GM18873 (cell line): Measurements from ENCODE around the gene ARF1.

Experiments
- ATAC-seq: cut with Tn5 transposase; IDR thresholded peaks from one replicate; pipeline ENCODE4 v1.9.1; 2021; ENCODE audit warnings: mild to moderate bottlenecking, moderate library complexity, moderate number of reproducible peaks; ENCODE audit not compliant: unreplicated experiment, low FRiP score

ARF1 gene

DNA sequence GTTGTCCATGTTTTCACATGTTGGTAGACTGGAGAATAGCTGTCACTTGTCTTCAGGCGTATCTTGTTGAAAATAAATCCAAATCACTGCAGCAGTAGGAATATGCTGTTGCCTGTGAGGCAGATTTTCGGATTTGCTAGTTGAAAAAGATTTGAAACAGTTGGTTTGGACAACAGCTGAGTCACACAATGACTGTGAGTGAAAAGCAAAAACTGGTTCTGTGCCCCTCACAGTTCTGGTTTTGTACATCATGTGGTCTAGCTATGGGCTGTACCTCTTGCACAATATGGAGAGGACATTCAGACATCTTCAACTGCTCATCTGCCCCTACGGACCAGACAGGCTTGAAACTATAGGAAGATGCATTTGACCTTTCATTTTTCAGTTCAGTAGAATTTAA is 1.8 kb downstream of the ARF1 start:
- no peak for ATAC-seq

DNA sequence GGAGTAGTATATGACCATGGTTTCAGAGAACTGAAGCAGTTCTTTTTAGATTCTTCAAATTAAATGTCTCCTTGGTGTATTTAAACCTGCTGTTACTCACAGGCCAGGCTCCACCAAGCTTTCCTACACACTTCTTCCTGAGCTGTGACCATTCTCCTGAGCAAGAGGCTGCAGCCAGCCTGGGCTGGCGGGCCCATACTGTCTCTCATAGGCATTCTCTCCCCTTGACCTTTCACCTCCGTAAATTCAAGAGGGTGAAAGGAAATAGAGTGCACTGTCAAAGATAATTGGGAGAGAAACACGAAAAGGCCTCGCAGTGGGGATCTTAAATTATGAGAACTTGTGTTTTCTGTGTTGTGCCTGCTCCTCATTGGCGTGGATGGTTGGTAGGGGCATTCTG is 2.3 kb downstream of the ARF1 start:
- no peak for ATAC-seq

DNA sequence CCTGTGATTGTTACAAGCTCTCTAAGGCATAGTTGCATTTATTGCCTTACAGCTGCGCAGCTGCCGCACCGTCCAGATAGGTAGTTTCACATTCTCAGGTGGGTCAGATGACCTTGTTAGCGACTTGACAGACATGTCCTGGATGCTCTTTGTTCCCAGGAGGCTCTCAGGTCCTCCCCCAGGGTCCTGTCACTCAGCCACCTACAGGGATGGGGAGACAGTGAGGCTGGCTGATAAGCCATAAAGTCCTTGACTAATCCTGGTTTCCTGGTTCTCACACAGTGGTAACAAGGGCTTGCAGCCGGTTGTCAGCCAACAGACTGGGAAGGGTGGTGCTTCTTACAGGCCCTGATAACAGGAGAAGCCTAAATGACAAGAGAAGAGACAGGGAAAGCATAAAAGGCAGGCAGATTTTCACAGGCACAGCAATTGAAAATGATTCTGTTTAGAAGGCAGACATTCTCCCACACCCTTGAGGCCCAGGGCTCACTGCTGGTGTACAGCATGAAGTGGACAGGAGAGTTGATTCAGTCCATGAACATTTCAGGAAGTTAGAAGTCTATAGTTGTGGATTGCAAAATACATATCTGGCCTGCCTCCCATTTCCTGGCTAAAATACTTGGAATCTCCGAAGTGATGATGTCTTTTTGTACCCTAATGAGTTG is 2.9 kb downstream of the ARF1 start:
- ATAC-seq: no peak

DNA sequence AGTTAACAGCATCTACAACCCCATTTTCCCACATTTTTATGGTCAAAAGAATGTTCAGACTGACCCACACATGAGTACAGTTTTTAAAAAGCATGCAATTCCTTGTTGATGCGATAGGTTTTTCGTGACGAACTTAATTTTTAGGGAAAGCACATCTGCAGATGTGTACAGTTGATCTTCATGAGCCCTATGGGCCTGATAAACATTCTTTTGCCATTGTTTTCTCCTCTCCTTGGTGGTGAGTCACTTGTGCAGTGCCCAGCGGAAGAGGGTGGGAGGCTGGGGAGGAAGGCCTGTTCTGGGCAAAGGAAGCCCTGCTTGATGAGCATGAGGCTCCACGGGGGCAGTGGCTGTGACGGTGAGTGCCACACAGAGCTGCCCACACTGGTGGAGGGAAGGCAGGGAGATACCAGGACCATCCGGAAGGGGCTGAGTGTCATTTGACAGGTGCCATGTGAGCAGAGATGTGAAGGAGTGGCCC is 5.3 kb downstream of the ARF1 start:
- no peak for ATAC-seq

DNA sequence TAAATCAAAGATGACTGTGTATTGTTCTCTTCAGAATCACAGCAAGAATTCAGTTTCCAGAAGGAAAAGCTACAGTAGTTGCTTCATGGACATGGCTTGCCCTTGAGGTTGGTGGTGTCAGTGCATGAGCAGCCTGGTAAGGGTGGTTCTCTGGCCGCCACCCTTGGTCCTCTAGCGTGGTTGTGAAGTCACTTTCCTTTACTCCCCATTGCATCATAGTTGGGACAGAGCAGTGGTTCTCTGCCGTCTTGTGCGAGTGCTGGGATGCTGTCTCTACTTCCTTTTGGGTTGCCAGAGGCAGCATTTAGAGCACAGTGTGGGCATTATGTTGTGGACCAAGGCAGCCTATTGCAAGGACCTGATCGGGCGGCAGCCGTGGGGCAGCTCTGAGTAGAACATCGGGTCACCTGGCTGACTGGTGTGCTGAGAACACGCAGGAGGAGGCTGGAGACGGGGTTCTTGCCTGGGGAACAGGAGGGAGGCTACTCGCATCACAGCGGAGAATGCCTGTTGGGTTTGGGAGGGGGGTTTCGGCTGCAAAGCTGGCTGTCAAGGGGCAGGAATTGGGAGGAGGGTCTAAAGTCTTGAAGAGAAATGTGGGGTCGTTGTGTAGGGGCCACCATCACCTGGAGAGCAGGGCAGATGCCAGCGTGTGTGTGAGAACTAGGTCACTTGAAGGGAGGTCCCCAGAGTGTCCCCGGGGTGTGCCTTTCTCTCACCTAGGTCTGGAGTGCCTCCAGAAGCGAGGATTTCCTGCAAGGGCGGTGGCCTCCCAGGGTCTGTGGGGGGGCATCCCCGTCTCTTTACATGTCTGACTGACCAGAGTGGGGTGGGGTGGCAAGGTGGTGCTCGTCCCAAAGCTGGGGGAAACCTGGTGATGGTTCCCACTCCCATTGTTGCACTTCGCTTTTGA is 6.3 kb downstream of the ARF1 start:
- ATAC-seq: no peak

DNA sequence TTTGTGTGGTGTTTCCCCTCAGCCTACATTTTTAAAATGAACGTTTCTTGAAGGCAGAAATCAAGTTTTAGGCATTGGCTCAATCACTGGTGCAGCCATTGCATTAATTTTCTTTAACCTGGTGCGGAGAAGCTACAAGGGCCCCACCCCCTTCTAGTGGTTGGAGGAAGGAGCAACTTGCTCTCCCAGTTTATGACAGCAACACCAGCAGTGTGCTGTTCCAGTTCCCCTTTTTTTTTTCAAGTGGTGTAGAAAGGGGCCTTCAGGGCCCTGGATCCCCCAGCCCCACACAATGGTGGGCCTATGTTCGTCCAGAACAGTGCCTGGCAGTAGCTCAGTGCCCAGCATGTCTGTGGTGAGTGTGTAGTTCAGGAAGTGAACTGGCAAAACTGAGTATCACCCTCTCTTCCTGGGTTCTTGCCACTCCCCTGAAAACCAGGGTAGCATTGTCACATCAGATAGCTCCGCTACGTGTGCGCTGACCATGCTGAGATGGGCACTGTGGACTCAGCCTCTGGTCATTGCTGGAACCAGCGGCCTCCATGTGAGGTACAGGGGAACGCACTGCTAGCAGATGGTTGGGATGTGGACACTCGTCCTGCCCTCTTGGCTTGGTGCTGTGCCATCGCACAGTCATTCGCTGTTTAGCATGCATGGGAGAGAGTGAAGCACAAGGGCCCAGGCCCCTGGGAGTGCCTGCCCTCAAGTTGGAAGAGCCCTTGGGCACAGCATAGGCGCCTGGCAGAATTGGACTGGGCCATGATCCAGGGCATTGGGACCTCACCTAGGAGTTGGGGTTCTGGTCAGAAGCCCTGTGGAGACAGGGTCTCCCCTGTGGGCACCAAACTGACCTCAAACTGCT is 7.2 kb downstream of the ARF1 start:
- no peak for ATAC-seq

DNA sequence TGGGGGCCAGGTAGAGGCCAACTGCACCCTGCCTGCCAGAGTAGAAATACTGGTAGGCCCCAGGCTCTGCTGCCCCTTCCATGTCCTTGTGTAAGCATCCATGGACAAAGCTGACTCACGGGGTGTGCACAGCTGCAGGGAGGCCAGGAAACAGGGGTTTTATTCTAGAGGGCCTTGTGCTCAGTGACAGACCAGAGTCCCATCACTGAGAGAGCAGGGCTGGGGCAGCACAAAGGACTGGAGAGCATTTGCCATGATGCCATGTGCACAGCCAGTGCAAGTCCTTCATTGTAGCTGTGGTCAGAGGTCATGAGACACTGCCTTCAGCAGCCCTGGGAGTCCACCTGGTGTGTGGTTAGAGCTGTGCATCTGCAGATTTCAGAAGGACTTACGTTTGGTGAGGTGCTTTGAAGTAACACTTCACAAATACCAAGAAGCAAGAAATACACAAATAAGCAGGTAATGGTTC is 8.1 kb downstream of the ARF1 start:
- no peak for ATAC-seq

DNA sequence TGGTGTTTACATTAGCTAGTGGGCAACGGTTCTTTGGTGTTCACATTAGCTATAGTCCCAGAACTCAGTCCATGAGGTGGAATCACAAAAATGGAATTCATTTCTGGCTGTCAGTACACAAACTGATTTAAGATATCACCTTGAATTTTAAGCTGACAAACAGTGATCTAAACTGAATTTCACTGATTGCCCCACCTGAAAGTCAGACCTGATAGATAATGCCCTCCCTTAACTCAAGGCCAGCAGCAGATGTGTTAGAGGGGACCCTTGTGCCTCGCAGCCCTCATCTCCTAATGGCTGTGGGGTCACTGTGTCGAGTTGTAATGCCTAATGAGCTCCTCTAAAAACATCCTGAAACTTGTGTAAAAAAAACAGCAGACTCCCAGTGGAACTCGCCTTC is 8.6 kb downstream of the ARF1 start:
- no peak for ATAC-seq

DNA sequence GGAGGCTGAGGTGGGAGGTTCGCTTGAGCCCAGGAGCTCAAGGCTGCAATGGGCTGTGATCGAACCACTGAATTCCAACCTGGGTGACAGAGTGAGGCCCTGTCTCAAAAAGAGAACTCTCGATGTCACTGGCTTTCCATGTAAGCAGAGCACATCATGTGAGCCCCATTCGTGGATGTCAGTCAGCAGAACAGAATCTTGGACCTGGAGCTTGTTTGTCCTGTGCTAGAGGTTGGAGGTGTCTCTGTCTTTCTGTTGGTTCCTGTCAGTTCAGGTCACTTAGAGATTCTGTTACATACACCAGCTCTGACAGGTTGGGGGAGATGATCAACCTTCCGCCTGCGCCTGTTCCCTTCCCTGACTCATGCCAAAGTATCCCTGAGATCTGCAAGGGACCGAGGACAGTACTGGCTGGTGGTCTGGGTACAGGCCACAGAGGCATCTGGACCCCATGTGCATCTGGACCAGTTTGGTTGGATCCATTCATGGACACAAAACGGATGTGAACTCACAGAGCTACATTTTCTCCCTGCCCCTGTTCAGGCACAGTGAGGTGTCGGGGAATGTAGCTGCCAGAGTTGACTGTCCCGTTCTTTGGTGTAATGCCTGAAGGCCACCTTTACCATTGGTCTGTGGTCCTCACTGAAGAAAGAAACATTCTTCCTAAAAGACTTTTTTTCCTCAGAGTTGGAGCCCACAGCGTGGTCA is 10.0 kb downstream of the ARF1 start:
- ATAC-seq: no peak

DNA sequence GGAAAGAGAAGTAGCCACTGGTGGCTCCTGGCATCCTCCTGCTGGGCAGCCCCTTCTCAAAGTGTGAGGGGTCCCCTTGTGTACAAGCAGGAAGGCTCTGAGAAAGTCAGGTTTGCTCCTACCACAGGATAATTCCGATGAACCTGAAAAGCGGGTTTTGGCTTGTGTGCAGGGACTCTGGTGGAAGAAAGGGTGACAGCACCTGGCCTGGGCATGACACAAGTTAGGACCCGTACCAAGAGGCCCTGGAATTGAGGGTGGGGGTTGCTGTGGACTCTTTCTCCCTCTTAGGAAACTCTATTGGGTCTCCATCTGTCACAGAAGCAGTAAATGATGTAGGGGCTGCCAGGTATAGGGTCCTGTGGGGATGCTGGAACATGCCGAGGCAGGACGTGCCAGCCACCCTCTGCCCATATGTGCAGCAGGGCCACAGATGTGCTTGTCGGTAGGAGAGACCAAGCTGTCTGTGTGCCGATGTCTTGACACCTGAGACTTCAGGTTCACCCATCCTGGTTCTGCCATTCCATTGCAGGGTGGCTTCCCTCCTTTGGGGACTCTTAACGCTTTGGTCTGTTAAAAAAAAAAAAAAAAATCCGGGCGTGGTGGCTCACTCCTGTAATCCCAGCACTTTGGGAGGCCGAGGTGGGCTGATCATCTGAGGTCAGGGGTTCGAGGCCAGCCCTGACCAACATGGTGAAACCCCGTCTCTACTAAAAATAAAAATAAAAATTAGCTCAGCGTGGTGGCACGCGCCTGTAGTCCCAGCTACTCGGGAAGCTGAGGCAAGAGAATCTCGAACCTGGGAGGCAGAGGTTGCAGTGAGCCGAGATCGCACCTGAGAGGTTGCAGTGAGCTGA is 10.8 kb downstream of the ARF1 start:
- no peak for ATAC-seq

DNA sequence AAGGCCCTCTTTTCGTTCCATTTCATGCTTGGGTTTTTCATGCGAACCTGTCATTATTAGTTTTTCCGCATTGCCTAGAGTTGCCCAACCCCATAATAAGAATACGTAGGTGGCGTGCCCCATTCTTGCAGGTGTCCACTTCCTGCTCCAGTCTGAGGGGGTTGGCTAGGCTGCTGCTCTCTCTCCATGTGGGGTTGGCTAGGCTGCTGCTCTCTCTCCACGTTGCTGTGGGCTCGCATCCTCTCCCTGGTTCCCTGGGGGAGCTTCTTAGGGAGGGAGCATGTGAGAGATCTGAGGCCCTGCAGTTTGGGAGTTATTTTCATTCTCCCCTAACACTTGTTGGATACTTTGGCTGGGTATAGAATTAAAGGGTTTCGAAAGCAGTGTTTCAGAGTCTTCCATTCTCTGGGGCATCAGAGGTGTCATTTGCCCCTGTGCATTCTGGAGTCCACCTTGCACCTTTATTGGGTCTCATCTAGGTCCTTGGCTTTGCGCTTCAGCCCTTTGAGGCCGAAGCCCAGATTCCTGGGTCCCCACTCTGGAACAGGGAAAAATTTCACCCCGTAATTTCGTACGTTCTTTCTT is 12.0 kb downstream of the ARF1 start:
- no peak for ATAC-seq

DNA sequence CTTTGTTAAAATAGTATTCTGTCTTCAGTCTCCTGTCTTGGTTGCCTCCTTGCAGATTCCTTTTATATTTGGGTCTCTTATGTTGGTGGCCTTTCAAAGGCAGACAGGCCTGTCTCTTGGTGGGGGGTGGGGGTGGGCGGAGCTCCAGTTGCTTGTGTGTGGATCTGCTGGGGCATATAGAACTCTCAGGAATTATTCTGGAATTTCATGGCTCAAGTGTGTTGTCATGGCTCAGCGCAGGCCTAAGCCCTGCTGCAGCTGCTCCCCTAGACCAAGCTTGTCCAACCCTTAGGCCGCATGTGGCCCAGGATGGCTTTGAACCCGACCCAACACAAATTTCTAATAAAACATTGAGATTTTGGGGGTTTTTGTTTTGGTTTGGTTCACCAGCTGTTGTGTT is 12.7 kb downstream of the ARF1 start:
- ATAC-seq: no peak

DNA sequence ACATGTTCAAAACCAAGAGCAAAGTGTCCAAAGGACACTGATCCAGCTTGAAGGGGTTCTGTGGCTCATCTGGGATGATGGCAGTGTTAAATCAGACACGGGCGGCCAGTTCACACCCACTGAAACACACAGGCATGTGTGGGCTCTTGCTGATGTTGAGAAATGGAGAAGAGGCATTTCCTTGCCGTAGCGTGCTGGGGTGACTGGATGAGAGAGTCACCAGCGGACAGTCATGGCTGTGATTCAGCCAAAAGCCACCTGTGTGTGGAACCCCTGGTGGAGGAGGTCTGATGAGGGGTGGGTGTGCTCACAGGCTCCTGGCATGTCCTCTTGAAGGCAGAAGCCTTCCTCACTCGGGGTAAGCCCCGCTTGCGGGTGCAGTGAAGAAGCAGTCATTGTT is 13.4 kb downstream of the ARF1 start:
- no peak for ATAC-seq

DNA sequence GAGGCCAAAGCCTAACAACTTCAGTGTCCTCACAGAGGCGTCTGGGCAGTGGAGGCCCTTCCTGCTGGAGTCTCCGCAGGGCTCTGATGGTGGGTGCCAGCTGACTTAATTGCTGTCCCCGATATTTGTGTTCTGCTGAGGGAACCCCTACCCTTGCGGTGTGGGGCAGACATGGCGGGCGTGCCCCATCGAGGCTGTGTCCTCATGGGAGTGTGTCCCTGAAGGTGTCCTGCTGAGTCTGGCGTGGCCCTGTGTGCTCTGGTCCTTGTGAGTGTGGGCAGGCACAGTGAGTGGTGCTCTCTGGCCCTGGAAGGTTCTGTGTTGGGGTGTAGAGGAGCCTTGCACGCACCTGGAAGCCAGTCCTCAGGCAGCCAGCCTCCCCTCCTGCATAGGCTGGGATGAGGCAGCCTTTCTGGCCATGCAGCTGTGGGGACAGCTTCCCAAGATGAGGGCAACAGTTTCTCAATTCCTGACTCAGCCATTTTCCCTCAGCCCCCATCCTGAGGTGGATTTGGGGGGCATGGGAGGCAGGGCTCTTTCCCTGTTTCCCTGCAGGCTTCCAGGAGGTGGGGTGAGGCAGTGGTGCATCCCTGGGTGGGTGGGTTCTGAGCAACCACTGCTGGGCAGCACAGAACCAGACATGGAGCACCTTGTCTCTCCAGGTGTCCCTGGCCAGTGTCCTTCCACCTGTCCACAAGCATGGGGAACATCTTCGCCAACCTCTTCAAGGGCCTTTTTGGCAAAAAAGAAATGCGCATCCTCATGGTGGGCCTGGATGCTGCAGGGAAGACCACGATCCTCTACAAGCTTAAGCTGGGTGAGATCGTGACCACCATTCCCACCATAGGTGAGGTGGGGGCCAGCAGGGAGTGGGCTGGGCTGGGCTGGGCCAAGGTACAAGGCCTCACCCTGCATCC is 14.2 kb downstream of the ARF1 start:
- no peak for ATAC-seq

DNA sequence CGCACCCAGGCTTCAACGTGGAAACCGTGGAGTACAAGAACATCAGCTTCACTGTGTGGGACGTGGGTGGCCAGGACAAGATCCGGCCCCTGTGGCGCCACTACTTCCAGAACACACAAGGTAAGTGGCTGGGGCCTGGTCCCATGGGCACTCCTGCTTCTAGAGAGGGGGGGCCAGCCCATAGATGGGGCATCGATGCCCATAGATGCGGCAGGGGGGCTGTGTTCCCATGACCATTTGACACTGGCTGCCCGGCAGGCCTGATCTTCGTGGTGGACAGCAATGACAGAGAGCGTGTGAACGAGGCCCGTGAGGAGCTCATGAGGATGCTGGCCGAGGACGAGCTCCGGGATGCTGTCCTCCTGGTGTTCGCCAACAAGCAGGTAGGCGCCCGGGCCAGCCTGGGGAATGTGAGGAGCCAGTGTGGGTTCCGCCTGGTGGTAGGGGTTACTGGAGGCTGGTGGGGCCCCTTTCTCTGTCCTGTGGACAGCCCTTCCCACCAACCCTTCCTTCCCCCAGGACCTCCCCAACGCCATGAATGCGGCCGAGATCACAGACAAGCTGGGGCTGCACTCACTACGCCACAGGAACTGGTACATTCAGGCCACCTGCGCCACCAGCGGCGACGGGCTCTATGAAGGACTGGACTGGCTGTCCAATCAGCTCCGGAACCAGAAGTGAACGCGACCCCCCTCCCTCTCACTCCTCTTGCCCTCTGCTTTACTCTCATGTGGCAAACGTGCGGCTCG is 15.0 kb downstream of the ARF1 start:
- ATAC-seq: no peak

DNA sequence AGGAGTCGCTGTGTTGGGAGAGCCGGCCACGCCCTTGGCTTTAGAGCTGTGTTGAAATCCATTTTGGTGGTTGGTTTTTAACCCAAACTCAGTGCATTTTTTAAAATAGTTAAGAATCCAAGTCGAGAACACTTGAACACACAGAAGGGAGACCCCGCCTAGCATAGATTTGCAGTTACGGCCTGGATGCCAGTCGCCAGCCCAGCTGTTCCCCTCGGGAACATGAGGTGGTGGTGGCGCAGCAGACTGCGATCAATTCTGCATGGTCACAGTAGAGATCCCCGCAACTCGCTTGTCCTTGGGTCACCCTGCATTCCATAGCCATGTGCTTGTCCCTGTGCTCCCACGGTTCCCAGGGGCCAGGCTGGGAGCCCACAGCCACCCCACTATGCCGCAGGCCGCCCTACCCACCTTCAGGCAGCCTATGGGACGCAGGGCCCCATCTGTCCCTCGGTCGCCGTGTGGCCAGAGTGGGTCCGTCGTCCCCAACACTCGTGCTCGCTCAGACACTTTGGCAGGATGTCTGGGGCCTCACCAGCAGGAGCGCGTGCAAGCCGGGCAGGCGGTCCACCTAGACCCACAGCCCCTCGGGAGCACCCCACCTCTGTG is 15.9 kb downstream of the ARF1 start:
- no peak for ATAC-seq

DNA sequence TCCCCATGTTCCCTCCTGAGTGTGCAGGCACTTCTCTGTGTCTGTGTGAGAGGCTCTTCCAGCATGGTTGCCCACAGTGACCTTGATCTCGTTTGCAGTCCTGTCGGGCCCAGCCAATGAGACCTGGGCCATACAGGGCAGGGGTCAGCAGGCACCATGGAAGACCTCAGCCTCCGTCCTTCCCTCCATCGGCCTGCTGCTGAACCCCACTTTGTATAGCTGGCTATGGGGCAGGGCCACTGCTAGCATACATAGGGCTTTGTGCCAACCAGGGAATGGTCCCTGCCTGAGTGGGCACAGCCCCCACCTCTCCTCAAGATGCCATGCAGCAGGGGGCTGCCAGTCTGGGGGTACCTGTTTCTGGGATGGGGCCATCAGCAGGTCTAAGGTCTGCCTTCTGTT is 16.8 kb downstream of the ARF1 start:
- ATAC-seq: no peak
